Measurements from ENCODE around the gene CYP2R1.
"Not testable (repeated sequence)": the region's sequence is repeated elsewhere in the genome, so short reads cannot be mapped to it uniquely, and the experiment has no call there.

Gene CYP2R1

GRCh38 chr11:14894657-14895598 lies 2.9 kb upstream of the CYP2R1 start:
- H3K4me3 ChIP-seq (ENCODE audit: low read depth, low read length), result no peak overlapping the region

DNA sequence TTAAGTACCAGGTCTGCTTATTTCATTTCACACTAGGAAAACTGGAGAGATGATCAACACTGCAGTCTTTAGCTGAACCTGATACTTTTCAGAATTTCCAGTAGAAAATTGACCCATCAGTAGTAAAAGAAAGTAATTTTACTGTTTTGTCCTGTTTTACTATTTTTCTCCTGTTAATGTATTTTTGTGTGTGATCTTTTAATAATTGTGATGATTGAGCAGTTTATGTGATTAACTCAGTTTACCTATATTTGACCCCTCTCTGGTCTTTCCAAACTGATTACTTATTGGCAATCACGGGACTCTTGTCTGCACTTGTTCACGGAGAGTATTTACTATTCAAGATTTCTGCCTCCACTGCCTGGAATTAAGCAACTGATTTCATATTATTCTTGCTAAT lies 546 bp upstream of the CYP2R1 start:
- H3K4me3 ChIP-seq (ENCODE audit: low read depth, low read length), result peak overlapping the region; percentile 20

- peak overlapping the region; percentile 27 for H3K4me3 ChIP-seq (ENCODE audit: low read depth, low read length)
Measured at GRCh38 chr11:14891143-14892035, 642 bp downstream of the CYP2R1 start.

DNA sequence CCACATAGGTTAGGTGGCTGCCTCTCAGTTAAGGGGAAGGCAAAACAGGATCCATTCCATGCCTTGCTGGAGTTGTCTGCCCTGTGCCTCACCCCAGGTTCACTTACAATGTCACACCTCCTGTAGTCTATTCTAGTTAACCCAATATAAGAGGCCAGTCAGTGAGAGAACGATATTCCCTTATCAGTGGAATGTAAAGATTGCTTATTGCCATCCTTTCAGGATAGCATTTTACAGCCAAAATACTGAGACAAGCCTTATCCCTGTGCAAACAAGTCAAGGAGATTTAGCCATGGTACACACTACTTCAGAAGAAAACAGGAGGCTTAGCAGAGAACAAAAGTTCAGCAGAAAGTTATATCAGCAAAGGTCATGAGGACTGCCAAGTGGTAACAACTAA lies 5.5 kb downstream of the CYP2R1 start:
- H3K4me3 ChIP-seq (ENCODE audit: low read depth, low read length), result no peak overlapping the region

GRCh38 chr11:14884667-14885273 lies 7.3 kb downstream of the CYP2R1 start:
- no peak overlapping the region for H3K4me3 ChIP-seq (ENCODE audit: low read depth, low read length)

- H3K4me3 ChIP-seq (ENCODE audit: low read depth, low read length), result not testable (repeated sequence)
Measured at GRCh38 chr11:14883683-14884082, 8.3 kb downstream of the CYP2R1 start.

DNA sequence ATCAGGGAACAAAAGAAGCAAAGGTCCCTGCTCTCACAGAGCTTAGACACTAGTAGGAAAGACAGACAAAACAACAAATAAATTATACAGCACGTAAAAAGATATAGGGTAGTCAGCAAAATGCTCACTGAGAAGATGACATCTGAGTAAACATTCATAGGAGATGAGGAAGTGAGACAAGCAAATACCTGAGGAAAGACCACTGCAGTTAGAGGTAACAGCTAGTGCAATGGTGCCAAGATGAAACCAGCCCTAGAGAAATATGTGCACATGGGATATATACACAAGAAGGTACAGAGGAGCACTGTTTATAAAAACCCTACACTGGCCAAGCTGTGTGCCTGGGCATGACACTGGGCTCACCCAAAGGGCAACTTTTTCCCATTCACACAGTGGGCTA lies 9.8 kb downstream of the CYP2R1 start:
- no peak overlapping the region for H3K4me3 ChIP-seq (ENCODE audit: low read depth, low read length)

DNA sequence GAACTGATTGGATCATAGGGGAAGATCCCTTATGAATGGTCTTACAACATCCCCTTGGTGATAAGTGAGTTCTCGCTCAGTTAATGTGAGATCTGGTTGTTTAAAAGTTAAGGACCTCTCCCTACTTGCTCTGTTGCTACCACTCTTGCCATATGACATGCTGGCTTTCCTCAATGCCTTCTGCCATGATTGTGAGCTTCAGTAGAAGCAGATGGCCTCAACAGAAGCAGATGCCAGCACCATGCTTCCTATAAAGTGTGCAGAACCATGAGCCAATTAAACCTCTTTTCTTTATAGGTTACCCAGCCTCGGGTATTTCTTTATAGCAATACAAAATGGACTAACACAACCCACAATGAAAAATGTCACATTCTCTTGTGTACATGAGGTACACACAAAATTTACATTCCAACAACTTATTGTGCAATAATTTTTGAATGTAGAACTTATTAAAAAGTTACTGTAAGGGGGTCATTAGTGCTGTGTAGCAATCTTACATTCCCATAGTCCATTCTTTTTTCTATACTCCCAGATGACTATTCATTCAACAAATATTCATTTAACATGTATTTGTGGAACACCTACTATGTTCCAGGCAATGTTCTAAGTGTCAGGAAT lies 10.3 kb downstream of the CYP2R1 start:
- no peak overlapping the region for H3K4me3 ChIP-seq (ENCODE audit: low read depth, low read length)

GRCh38 chr11:14875163-14875562 lies 16.9 kb downstream of the CYP2R1 start:
- no peak overlapping the region for H3K4me3 ChIP-seq (ENCODE audit: low read depth, low read length)

- H3K4me3 ChIP-seq (ENCODE audit: low read depth, low read length), result no peak overlapping the region
Measured at GRCh38 chr11:14873632-14874031, 18.4 kb downstream of the CYP2R1 start.

GRCh38 chr11:14872032-14872431 lies 20.0 kb downstream of the CYP2R1 start:
- no peak overlapping the region for H3K4me3 ChIP-seq (ENCODE audit: low read depth, low read length)

DNA sequence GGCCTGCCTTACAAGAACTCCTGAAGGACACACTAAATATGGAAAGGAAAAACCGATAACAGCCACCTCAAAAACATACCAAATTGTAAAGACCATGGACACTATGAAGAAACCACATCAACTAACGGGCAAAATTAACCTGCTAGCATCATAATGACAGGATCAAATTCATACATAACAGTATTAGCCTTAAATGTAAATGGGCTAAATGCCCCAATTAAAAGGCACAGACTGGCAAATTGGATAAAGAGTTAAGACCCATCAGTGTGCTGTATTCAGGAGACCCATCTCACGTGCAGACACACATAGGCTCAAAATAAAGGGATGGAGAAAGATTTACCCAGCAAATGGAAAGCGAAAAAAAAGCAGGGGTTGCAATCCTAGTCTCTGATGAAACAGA lies 28.3 kb downstream of the CYP2R1 start:
- H3K4me3 ChIP-seq (ENCODE audit: low read depth, low read length), result not testable (repeated sequence)

GRCh38 chr11:14861680-14862079 lies 30.4 kb downstream of the CYP2R1 start:
- no peak overlapping the region for H3K4me3 ChIP-seq (ENCODE audit: low read depth, low read length)

DNA sequence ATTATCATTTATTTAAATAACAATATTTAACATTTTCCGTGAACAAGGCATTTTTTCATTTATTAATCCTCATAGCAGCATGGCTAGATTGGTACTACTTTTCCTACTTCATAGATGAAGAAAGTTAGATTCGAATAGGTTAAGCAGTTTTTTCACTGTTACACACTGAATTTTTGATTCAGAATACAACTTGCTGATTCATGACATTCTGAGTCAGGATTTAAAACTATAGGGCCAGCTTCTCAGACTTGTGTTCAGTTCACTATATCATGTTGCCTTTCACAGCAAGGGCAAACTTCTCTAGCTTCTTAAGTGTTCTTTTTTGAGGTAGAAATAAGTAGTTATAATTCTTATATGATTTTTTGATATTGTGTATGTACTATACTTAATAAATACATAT lies 31.5 kb downstream of the CYP2R1 start:
- H3K4me3 ChIP-seq (ENCODE audit: low read depth, low read length), result no peak overlapping the region

DNA sequence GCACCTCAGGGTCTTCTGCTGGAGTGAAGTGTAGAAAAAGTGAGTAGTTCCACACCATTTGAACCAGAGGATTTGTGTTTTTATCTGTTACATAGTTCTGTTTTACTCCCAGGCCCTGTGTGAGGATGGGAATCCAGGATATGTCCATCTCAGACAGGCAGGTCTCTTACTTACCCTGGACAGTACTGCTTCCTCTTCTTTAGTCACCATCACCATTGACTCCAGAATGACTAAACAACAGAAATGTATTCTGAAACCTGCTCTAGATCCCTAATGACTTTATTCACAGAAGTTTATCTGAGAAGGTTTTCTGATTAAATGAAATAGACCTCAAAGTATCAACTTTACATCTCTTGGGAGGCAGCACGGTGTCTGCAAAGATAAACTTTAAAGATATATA lies 33.6 kb downstream of the CYP2R1 start:
- H3K4me3 ChIP-seq (ENCODE audit: low read depth, low read length), result no peak overlapping the region

GRCh38 chr11:14857621-14858020 lies 34.4 kb downstream of the CYP2R1 start:
- H3K4me3 ChIP-seq (ENCODE audit: low read depth, low read length), result no peak overlapping the region

GRCh38 chr11:14855890-14856289 lies 36.1 kb downstream of the CYP2R1 start:
- no peak overlapping the region for H3K4me3 ChIP-seq (ENCODE audit: low read depth, low read length)

DNA sequence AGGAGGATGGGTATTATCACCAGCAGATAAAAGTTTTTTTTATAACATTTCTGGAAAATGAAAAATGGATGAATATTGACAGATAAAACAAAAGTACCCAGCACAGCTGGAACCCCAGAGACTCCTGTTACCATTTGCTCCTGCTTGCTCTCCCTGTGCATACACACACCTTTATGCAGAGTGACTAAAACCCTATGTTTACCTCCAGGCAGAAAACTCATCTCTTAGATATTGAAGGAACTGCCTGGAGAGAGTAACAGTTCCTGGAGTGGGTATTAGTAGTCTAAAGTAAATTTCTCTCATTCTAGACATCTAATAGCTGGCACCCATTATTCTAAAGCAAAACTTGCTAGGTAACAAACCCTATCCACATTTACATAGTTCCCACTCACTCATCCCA lies 38.0 kb downstream of the CYP2R1 start:
- H3K4me3 ChIP-seq (ENCODE audit: low read depth, low read length), result no peak overlapping the region

DNA sequence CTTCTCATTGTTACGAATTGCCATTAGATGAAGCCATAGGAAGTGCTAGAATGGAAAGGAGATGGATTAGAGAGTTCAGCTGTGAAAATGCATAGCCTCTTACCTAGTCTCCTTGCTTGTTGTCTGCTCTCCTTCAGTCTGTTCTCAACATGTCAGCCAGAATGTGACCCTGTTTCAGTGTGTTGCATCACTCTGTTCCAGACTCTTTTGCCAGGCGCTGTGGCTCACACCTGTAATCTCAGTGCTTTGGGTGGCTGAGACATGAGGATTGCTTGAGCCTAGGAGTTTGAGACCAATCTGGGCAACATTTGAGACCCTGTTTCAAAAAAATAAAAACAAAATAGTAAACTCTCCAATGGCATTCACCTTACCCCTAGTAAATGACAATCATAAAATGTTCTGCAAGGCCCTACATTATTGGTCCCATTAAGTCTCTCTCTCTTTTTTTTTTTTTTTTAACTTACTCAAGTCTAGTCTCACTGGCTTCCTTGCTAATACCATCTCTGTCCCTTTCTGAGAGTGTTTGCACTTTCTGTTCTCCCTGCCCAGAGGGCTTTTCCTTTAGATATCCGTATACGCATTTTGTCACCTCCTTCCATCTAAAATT lies 39.4 kb downstream of the CYP2R1 start:
- H3K4me3 ChIP-seq (ENCODE audit: low read depth, low read length), result no peak overlapping the region

GRCh38 chr11:14842002-14842401 lies 50.0 kb downstream of the CYP2R1 start:
- H3K4me3 ChIP-seq (ENCODE audit: low read depth, low read length), result no peak overlapping the region

All from iPS-11a (cell line).